ENCODE data around the gene PLEKHG3.

The PLEKHG3 gene

DNA sequence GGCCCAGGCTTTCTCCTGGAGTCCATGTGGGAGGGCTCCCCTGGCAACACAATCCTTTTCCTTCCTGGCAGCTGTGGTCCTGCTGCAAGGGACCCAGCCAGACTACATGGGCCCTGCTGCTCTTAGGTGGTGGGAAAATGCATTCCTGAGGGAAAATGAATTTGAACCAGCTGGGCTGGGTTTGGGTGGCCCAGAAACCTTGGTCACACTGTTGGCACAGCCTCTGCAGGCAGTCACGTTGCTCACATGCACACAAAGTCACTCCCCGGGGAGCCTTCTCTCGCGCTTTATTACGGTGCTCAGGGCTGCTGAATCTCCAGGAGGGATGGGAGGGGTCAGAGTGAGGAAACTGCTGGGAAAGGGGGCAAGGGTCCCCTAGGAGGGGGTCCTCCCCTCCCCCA, 17.2 kb downstream of the PLEKHG3 start:
- H3K4me3 ChIP-seq (ENCODE audit: low read length): no peak overlapping the region
- DNase-seq (ENCODE audit: low read depth, low spot score): no peak

GRCh38 chr14:64721899-64722298, 17.7 kb downstream of the PLEKHG3 start:
- DNase-seq (ENCODE audit: low read depth, low spot score): no peak
- no peak overlapping the region for H3K4me3 ChIP-seq (ENCODE audit: low read length)

DNA sequence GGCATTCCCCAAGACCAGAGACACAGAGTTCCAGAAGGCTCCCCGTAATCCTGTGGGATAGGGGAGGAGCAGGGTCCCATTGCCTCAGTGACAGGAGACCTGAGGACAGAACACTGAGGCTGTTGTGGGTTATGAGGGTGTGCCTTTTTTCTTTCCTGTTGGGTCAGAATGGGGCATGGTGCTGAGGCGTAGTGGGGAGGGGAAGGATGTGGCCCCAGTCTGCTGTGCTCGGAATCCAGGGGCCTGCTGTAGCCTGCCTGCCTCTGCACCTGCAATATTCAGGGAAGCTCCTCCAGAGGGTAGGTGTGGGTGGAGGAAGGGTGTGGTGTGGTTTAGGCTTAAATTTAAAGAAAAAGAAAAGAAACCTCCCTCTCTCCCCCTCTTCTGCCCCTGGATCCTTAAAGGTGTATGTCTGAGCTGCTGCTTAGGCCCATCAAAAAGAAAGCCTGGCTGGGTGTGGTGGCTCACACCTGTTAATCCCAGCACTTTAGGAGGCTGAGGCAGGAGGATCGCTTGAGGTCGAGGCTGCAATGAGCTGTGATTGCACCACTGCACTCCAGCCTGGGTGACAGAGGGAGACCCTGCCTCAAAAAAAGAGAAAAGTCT, 18.7 kb downstream of the PLEKHG3 start:
- peak; percentile 15 for DNase-seq (ENCODE audit: low read depth, low spot score)
- H3K4me3 ChIP-seq (ENCODE audit: low read length): no peak overlapping the region

- no peak for DNase-seq (ENCODE audit: low read depth, low spot score)
- no peak overlapping the region for H3K4me3 ChIP-seq (ENCODE audit: low read length)
Observed at GRCh38 chr14:64723691-64724577, 19.7 kb downstream of the PLEKHG3 start.

DNA sequence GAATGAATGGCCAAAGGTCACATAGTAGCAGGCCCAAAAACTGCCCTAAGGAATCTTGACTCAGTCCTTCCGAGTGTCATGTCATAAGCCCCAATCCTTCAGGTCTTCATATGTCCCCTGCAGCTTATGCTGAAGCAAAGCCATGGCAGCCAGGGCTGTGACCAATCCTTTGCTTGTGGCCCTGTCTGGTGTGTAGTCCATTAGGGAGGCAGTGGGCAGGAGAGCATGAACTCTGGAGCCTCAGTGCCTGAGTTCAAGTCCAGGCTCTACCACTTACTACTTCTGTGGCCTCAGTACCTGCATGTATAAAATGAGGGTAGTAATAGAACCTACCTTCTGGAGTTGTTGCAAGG, 20.3 kb downstream of the PLEKHG3 start:
- no peak overlapping the region for H3K4me3 ChIP-seq (ENCODE audit: low read length)
- no peak for DNase-seq (ENCODE audit: low read depth, low spot score)

GRCh38 chr14:64725261-64725815, 21.1 kb downstream of the PLEKHG3 start:
- DNase-seq (ENCODE audit: low read depth, low spot score): no peak
- H3K4me3 ChIP-seq (ENCODE audit: low read length): no peak overlapping the region

DNA sequence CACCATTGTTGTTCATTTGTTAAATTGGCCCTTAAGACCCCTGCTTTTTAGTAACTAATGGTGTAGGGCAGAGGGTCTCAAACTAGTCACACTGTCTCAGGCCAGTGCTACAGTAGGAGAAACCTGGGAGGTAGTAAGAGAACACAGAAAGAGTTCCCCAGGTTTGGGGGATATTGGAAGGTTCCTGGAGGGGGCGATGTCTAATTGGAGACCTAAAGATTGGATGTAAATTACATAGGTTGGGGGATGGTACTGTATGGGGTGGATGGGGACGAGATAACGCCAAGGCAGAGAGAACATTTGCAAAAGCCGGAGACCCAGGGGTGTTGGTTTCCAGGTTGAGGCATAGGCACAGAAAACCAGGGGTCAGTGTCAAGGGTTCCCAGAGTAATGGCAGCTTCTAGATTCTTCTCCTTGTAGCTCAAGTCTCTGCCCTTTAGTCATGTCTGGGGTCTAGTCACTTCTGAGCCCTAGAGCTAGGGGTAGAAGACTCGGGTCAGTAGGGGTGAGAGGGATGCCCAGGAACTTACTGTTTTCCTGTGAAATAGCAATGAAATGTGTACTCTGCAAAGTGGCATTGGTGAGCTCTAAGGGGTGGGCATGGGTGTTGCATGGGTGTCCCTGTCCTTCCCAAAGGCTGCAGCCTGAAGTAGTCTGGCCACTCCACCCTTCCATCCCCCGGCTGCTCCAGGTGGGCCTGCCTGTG, 21.8 kb downstream of the PLEKHG3 start:
- H3K4me3 ChIP-seq (ENCODE audit: low read length): no peak overlapping the region
- no peak for DNase-seq (ENCODE audit: low read depth, low spot score)

DNA sequence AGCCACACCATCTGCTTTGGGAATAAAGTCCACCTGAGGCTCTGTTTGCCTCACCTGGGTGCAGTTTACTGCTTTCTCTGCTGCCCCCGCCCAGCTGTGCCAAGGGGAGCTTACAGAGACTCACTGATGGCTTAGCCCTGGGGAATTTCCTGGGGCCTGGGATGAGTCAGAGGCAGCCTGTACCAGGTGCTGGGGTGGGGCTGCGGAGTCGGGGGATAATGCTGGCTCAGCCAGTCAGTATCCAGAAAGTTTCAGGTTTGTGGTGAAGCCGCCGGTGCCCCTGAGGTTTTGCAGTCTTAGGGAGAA, 22.3 kb downstream of the PLEKHG3 start:
- no peak overlapping the region for H3K4me3 ChIP-seq (ENCODE audit: low read length)
- DNase-seq (ENCODE audit: low read depth, low spot score): no peak

DNA sequence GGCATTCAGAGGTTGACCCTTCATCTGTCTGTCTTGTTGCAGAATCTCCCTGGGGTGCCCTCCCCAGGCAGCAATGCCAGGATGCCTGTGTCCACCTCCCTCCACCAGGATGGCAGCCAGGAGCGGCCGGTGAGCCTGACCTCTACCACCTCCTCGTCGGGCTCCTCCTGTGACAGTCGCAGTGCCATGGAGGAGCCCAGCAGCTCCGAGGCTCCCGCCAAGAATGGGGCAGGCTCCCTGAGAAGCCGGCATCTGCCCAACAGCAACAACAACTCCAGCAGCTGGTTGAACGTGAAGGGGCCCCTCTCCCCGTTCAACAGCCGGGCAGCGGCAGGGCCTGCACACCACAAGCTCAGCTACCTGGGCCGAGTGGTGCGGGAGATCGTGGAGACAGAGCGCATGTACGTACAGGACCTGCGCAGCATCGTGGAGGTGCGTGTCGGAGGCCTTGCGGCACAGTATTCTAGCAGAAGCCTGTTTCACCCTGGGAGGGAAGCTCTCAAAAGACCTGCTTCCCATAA, 23.4 kb downstream of the PLEKHG3 start:
- no peak overlapping the region for H3K4me3 ChIP-seq (ENCODE audit: low read length)
- DNase-seq (ENCODE audit: low read depth, low spot score): no peak

DNA sequence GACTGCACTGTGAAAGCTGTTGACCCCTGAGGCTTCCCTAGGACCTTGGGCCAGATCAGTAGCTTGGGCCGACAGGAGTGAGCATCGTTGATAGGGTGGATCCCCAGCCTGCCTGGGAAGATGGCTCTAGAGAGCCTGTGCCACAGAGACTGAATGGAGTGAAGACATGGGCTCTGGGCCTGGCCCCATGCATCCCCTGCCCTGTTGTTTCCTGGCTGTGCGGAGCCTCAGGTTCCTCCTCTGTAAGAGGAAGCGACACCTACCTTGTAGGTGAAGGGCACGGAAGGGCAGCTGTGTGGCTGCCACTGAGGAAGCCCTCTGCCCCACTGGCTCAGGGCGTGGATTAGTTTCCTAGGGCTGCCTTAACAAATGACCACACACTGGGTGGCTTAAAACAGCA, 23.9 kb downstream of the PLEKHG3 start:
- no peak for DNase-seq (ENCODE audit: low read depth, low spot score)
- no peak overlapping the region for H3K4me3 ChIP-seq (ENCODE audit: low read length)

DNA sequence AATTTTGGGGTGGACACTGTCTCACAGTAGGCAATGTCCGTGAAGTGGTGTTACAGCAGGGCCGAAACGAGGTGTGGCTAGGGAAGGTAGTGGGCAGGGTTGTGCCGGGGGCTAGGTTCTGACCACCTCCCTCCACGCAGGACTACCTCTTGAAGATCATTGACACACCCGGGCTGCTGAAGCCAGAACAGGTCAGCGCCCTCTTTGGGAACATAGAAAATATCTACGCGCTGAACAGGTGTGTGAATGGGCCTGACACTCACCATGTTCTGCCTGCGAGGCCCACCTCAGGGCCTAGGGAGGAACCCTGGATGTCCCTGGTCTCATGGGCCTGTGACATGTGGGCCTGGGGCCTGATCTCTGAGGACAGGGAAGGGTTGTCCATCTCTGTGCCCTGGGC, 24.6 kb downstream of the PLEKHG3 start:
- no peak overlapping the region for H3K4me3 ChIP-seq (ENCODE audit: low read length)
- no peak for DNase-seq (ENCODE audit: low read depth, low spot score)

DNA sequence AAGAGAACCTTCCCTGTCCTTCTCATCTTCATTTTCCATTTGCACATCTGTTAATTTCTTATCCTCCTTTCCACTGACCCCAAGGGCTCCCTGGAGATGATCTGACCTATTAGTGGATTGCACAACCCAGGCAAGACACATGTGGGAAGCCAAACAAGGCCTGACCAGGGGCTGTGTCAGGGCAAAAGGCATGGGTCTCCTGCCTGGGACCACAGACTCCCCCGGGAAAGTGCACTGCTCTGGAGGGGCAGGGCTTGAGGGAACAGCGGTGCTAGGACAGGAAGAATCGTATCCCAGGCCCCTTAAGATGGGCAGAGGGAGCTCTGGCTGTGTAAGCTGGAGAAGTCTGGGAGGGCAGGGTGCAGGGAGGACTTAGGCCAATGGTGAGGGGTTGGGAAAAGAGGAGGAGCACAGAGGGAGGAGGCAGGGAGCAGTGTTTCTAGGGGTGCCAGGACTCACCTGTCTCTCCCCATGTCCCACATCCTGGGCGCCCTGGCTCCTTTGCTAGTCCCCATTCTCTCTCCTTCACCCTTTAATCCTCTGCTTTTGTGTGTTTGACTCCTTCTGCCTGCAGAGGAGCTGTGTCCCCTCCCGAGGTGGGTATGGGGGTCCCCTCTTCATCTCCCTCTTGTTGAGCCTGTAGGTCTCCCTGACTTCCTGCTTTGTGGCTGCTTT, 25.3 kb downstream of the PLEKHG3 start:
- H3K4me3 ChIP-seq (ENCODE audit: low read length): no peak overlapping the region
- DNase-seq (ENCODE audit: low read depth, low spot score): peak; percentile 16

GRCh38 chr14:64730061-64730440, 25.8 kb downstream of the PLEKHG3 start:
- H3K4me3 ChIP-seq (ENCODE audit: low read length): no peak overlapping the region
- no peak for DNase-seq (ENCODE audit: low read depth, low spot score)

GRCh38 chr14:64730681-64731080, 26.5 kb downstream of the PLEKHG3 start:
- H3K4me3 ChIP-seq (ENCODE audit: low read length): no peak overlapping the region
- DNase-seq (ENCODE audit: low read depth, low spot score): no peak

DNA sequence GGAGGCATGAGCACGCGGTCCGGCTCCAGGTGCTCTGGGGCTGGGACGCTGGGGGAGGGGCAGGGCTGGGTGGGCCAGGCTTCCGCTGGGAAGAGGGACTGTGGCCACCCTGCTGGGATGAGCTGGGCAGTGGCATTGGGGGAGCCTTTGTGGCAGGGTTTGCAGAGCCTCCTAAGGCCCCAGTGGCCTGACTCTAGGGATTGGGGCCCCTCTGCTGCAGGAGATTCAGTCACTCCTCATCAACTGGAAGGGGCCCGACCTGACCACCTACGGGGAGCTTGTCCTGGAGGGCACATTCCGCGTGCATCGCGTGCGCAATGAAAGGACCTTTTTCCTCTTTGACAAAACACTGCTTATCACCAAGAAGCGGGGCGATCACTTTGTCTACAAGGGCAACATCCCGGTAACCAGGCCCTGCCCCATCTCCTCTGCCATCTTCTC, 26.9 kb downstream of the PLEKHG3 start:
- no peak overlapping the region for H3K4me3 ChIP-seq (ENCODE audit: low read length)
- DNase-seq (ENCODE audit: low read depth, low spot score): no peak

DNA sequence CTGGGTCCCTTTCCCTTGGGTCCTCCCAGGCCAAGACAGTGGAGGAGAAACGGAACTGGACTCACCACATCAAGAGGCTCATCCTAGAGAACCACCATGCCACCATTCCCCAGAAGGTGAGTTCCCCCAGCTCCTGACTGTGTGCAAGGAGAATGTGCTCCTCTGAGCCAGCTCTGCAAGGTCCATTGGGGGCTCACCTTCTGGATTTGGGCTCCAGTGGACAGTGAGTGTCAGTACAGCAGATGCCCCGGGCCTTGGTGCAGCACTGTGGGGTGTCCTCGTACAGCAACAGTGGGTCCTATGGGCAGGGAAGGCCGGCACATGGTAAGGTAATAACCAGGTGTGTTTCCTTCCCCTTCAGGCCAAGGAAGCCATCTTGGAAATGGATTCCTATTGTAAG, 27.8 kb downstream of the PLEKHG3 start:
- H3K4me3 ChIP-seq (ENCODE audit: low read length): no peak overlapping the region
- DNase-seq (ENCODE audit: low read depth, low spot score): no peak

- no peak overlapping the region for H3K4me3 ChIP-seq (ENCODE audit: low read length)
- DNase-seq (ENCODE audit: low read depth, low spot score): no peak
Observed at GRCh38 chr14:64732536-64733120, 28.4 kb downstream of the PLEKHG3 start.

DNA sequence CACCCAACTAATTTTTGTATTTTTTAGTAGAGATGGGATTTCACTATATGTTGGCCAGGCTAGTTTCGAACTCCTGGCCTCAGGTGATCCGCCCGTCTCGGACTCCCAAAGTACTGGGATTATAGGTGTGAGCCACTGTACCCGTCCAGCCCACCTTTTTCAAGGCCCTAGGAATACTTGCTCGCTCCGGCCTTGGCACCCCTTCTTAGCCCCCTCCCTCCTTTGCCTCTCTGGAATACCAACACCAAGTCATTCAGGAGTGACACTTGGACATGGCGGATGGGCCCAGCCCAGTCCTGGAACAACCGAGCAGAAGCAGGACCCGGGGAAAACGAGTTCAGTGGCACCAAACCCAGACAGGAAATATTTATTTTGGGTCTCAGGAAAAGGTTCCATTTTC, 29.1 kb downstream of the PLEKHG3 start:
- no peak overlapping the region for H3K4me3 ChIP-seq (ENCODE audit: low read length)
- DNase-seq (ENCODE audit: low read depth, low spot score): no peak

- H3K4me3 ChIP-seq (ENCODE audit: low read length): no peak overlapping the region
- no peak for DNase-seq (ENCODE audit: low read depth, low spot score)
Observed at GRCh38 chr14:64733899-64734298, 29.7 kb downstream of the PLEKHG3 start.
